Stimulated activated CD8-positive, alpha-beta memory T cell treated with anti-CD3 and anti-CD28 coated beads, Interleukin-7, amount 100 ng/mL, for 48 hours (primary cell): ENCODE results near the gene CFTR.

Experiments used
- DNase-seq, 2 donors: peaks; one replicate each; pipeline ENCODE4 v3.0.0-alpha.2; 2020; ENCODE audit warnings: low read depth in 1 of 2; ENCODE audit errors: extremely low read depth in 1 of 2

Gene CFTR

DNA sequence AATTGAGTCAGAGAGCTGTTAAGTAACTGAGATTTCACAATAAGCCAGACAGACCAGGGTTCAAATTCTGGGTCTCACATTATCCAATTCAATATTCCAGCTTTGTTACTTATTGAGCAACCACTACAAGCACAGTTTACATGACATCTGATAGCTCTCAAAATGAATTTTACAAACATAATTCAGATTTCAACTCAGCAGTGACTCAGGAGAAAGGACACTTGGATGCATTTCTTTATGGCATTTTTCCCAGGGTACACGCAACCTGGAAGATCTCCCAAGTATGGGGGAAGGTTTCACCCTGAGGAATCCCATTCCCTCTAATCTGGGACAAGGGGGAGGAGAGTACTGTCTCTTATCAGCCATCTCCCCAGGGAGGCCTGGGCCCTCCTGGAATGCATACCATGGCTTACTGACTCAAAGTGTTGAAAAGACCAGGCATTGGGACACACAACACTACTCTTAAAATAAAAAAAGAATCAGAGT is 102.4 kb downstream of the CFTR start:
- no peak for DNase-seq

DNA sequence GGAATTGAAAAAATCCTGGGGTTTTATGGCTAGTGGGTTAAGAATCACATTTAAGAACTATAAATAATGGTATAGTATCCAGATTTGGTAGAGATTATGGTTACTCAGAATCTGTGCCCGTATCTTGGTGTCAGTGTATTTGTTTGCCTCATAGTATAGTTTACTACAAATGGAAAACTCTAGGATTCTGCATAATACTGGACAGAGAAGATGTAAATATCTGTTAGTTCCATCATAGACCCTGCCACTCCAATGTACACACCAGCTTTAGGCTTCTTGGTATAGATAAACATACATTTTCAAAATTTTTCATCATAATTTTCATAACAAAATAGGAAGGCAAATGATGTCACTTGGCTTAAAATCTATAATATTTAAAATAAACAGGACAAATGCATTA is 108.1 kb downstream of the CFTR start:
- no peak for DNase-seq

- no peak for DNase-seq
Observed at GRCh38 chr7:117588352-117588794, 108.5 kb downstream of the CFTR start.

DNA sequence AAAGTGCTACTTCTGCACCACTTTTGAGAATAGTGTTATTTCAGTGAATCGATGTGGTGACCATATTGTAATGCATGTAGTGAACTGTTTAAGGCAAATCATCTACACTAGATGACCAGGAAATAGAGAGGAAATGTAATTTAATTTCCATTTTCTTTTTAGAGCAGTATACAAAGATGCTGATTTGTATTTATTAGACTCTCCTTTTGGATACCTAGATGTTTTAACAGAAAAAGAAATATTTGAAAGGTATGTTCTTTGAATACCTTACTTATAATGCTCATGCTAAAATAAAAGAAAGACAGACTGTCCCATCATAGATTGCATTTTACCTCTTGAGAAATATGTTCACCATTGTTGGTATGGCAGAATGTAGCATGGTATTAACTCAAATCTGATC is 110.4 kb downstream of the CFTR start:
- no peak for DNase-seq

DNA sequence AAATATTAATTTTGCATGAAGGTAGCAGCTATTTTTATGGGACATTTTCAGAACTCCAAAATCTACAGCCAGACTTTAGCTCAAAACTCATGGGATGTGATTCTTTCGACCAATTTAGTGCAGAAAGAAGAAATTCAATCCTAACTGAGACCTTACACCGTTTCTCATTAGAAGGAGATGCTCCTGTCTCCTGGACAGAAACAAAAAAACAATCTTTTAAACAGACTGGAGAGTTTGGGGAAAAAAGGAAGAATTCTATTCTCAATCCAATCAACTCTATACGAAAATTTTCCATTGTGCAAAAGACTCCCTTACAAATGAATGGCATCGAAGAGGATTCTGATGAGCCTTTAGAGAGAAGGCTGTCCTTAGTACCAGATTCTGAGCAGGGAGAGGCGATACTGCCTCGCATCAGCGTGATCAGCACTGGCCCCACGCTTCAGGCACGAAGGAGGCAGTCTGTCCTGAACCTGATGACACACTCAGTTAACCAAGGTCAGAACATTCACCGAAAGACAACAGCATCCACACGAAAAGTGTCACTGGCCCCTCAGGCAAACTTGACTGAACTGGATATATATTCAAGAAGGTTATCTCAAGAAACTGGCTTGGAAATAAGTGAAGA is 112.3 kb downstream of the CFTR start:
- DNase-seq: no peak

DNA sequence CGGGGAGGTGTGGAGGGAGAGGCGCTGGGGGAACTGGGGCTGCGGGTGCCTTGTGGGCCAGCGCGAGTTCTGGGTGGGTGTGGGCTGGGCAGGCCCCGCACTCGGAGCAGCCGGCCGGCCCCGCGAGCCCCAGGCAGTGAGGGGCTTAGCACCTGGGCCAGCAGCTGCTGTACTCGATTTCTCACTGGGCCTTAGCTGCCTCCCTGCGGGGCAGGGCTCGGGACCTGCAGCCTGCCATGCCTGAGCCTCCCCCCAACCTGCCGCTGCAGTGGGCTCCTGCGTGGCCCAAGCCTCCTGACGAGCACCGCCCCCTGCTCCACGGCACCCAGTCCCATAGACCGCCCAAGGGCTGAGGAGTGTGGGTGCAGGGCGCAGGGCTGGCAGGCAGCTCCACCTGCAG is 116.3 kb downstream of the CFTR start:
- no peak for DNase-seq

DNA sequence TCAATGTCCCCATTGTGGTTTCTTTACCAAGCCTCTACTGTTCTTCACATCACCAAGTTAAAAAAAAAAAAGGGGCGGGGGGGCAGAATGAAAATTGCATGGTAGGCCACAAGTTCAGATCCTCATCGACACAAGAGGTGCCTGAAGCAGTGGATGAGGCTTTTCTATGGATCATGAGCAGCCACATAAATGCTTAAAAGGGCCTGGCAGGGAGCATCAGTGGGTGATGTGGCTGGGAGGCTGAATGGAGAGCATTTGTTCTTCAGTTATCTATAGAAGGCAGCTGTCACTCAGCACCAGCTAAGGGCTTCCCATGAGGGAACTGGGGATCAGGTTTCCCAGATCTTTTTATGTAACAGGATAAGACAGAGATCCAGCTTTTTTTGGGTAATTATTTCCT is 117.9 kb downstream of the CFTR start:
- DNase-seq: no peak

DNA sequence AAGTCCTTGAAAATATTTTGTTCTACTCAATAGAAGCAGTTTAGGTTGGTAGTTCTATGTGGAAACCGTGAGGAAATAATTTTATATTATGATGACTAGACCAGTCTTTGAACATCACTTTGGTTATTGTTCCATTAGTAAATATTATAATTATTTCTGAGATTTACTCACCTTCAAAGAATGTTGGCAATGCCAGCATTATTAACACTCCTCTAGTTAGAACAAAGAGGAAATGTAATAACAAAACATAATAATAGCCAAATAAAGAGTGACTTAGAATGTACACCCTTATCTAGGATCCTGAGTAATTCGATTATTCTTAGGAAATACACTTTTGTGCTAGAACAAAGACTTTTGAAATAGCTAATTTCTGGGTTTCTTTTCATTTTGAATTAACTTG is 121.1 kb downstream of the CFTR start:
- DNase-seq: no peak

DNA sequence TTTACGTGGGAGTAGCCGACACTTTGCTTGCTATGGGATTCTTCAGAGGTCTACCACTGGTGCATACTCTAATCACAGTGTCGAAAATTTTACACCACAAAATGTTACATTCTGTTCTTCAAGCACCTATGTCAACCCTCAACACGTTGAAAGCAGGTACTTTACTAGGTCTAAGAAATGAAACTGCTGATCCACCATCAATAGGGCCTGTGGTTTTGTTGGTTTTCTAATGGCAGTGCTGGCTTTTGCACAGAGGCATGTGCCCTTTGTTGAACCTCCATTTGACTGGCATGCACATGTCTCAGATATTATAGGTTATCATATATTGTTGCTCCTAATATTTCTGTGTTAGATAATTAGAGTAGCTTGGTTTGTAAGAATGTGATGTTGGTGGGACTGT is 123.8 kb downstream of the CFTR start:
- no peak for DNase-seq

DNA sequence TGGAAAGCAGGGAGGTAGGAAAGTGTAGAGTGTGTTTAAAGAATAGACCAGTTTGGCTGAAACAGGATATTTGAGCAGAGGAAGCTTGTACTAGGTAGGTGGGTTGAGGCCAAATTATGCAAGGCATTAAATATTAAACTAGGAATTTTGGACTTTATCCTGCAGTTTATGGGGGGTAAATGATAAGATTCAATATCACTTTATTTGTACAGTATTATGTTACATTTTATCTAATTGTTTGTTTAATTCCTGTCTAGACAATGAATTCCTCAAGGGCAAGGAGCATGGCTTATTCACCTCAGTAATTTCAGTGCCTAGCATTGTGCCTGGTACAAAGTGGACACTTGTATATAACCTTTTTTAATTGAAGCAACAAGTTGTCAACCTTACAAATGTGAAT is 125.9 kb downstream of the CFTR start:
- no peak for DNase-seq

DNA sequence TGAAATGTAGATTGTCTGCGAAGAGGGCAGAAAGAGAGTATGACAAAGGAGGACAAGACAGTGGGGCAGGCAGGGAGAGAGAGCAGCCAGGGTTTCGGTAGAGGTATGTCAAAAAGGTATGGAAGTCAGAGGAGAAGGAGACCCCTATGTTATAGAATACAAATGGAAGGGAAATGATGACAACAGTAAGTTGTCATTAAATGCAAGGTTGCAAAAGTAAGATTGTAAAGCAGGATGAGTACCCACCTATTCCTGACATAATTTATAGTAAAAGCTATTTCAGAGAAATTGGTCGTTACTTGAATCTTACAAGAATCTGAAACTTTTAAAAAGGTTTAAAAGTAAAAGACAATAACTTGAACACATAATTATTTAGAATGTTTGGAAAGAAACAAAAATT is 126.3 kb downstream of the CFTR start:
- no peak for DNase-seq

DNA sequence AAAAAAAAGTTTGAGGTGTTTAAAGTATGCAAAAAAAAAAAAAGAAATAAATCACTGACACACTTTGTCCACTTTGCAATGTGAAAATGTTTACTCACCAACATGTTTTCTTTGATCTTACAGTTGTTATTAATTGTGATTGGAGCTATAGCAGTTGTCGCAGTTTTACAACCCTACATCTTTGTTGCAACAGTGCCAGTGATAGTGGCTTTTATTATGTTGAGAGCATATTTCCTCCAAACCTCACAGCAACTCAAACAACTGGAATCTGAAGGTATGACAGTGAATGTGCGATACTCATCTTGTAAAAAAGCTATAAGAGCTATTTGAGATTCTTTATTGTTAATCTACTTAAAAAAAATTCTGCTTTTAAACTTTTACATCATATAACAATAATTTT is 130.6 kb downstream of the CFTR start:
- no peak for DNase-seq

DNA sequence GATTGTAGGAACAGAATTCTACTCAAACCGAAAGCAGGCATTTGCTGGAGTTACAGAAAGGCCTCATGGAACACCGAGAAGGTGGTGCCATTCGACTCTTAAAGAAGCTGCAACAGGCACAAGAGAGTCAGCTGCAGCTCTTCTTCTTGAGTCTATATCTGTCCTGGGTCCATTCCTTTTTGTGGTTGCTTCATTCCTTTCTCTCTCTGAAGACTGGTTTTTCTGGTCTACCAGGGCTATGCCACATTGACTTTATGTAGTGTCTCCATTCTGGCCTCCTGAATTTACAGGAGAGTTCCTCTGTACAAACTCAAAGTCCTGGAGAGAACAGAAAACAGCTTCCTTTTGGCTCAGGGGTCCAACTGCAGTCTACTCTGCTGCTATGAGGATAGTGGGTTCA is 132.8 kb downstream of the CFTR start:
- DNase-seq: no peak

DNA sequence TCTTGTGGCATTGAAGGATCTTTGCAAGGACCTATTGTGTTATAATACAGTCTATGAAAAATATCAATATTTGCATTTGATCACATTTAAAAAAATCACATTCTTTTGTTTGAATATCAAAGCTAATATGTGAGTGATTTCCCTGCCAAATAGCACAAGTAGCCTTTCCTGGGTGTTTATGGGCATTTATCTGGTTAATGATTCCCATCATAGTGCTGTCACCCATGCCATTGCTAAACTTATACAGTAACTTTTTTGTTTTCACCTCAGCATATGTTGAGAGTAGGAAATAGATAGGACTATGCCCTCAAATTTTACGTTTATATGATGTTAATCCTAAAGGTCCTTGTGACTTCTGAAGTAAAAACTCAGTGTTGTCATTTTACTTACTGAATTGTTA is 136.9 kb downstream of the CFTR start:
- no peak for DNase-seq

DNA sequence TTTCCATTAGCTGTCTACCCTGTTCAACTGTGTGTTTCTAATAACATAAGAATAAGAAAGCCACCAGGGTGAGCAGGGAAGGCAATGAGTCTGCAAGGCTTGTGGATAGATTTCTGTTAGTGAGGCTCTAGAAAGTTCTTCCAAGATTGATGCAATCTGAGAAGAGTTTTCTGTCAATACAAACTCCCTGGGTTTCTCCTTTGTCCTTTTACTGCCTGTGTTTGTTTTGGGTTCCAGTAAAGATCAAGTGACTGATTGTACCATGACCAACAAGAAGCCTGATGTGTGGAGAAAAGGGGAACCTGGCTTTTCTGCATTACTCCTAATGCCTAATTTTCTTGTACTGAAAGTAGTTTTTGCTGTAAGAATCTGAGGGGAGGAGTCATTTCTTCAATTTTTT is 139.9 kb downstream of the CFTR start:
- DNase-seq: no peak

DNA sequence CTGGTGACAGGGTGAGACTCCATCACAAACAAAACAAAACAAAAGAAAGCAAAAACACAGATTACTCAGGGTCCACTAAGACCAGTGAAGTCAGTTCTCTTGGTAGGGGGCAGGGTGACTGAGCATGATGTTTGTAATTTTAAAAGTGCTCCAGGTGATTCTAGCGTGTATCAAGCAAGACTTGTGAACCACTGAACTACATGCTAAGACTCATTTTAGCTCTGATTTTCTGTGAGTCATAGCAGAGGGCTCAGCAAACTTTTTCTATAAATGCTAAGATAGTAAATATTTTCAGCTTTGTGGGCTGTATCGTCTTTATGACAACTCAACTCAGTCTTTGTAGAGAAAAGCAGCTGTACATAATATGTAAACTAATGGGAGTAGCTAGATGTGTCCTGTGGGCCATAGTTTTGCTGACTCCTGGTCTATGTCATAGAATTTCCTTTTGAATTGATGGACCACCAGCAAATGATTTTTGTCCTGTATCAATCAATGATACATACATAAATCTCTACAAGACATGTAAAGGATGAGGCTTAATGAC is 141.3 kb downstream of the CFTR start:
- DNase-seq: no peak

DNA sequence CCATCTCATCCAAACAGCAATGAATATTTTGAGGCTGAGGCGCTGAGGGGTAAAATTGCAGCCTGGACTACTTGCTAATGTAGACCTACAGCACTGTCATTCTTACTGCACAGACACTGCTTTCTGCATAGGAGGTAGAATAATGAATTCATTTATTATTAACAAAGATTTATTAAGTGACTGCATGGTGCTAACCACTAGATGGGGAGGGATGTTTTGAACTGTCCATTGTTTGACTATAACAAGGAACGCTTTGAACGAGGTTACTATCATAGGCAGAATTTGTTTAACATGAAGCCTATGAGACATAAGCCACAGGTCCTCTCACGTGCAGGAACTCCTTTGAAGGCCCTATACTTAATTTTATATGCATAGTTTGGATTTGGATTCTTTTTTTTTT is 143.8 kb downstream of the CFTR start:
- DNase-seq: no peak

GRCh38 chr7:117630501-117630900 is 150.7 kb downstream of the CFTR start:
- no peak for DNase-seq

DNA sequence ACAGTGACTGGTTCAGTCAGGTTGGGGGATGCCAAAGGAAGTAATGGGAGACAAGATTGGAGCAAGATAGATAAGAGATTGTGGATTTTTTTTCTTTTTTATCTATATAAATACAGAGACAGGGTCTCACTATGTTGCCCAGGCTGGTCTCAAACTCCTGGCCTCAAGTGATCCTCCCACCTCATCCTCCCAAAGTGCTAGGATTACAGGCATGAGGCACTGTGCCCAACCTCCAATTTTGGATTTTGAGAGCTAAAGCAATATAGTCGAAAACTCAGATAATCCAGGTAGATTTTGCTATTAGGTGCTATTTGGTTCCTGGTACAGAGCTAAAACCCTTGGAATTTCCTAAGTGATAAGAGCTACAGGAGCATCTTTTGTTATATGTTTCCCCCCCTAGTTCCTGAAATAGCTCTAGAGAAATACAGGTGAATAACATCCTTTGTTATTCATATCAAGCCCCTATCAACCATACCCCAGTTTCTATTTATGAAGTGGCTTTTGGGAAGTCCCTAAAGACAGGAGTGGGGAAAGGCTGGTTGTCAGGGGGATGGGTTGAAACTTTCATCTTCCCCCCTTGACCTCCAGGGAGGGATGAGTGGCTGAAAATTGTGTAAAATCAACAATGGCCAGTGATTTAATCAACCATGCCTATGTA is 151.2 kb downstream of the CFTR start:
- no peak for DNase-seq

DNA sequence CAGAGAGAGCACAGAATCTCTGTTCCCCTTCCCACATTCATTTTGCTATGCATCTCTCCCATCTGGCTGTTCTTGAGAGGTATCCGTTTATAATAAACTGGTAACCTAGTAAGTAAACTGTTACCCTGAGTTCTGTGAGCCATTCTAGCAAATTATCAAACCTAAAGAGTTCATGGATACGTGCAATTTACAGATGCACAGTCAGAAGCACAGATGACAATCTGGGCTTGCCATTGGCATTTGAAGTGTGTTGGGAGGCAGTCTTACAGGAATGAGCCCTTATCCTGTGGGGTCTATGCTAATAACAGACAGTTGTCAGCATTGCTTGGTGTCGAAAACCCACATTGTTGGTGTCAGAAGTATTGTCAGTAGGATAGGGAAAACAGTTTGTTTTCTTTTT is 151.8 kb downstream of the CFTR start:
- no peak for DNase-seq

- DNase-seq: no peak
Observed at GRCh38 chr7:117637937-117638336, 158.1 kb downstream of the CFTR start.

GRCh38 chr7:117639966-117640365 is 160.1 kb downstream of the CFTR start:
- DNase-seq: no peak

- DNase-seq: no peak
Observed at GRCh38 chr7:117640465-117640864, 160.6 kb downstream of the CFTR start.
